GM21825 (cell line): ENCODE results near the gene ARSD.
A peak's percentile ranks its signal among the peaks of the same experiment; 100 is the strongest.
"Not testable (repeated sequence)": the region's sequence is repeated elsewhere in the genome, so short reads cannot be mapped to it uniquely, and the experiment has no call there.

Experiments used
- ATAC-seq: cut with Tn5 transposase; IDR thresholded peaks from one replicate; pipeline ENCODE4 v1.9.1; 2021; ENCODE audit warnings: mild to moderate bottlenecking, moderate library complexity; ENCODE audit not compliant: unreplicated experiment

The ARSD gene

GRCh38 chrX:2897690-2898623, 31.2 kb downstream of the ARSD start:
- peak; percentile 55 for ATAC-seq

- no peak for ATAC-seq
These were observed 31.8 kb downstream of the ARSD start for GRCh38 chrX:2897311-2897689.

GRCh38 chrX:2894885-2895292, 34.2 kb downstream of the ARSD start:
- ATAC-seq, result no peak

GRCh38 chrX:2892816-2893215, 36.3 kb downstream of the ARSD start:
- no peak for ATAC-seq

GRCh38 chrX:2890536-2891460, 38.3 kb downstream of the ARSD start:
- ATAC-seq, result not testable (repeated sequence)

GRCh38 chrX:2889706-2890490, 39.2 kb downstream of the ARSD start:
- ATAC-seq, result not testable (repeated sequence)

GRCh38 chrX:2889045-2889605, 40.0 kb downstream of the ARSD start:
- no peak for ATAC-seq

GRCh38 chrX:2888309-2888708, 40.8 kb downstream of the ARSD start:
- ATAC-seq, result no peak

- no peak for ATAC-seq
These were observed 45.4 kb downstream of the ARSD start for GRCh38 chrX:2883770-2884169.

GRCh38 chrX:2879670-2880069, 49.5 kb downstream of the ARSD start:
- no peak for ATAC-seq

GRCh38 chrX:2878563-2878962, 50.6 kb downstream of the ARSD start:
- no peak for ATAC-seq

GRCh38 chrX:2875798-2876399, 53.2 kb downstream of the ARSD start:
- ATAC-seq, result no peak

- ATAC-seq, result no peak
These were observed 54.0 kb downstream of the ARSD start for GRCh38 chrX:2875136-2875481.

GRCh38 chrX:2874222-2875135, 54.7 kb downstream of the ARSD start:
- no peak for ATAC-seq

- no peak for ATAC-seq
These were observed 56.4 kb downstream of the ARSD start for GRCh38 chrX:2872671-2873277.

- no peak for ATAC-seq
These were observed 57.3 kb downstream of the ARSD start for GRCh38 chrX:2871831-2872230.

- ATAC-seq, result no peak
These were observed 58.5 kb downstream of the ARSD start for GRCh38 chrX:2870650-2871049.

- ATAC-seq, result no peak
These were observed 61.9 kb downstream of the ARSD start for GRCh38 chrX:2867206-2867605.

- ATAC-seq, result no peak
These were observed 65.5 kb downstream of the ARSD start for GRCh38 chrX:2863646-2864045.
